GM23338 (cell line): ENCODE data around the gene MAGI1. TPM values are rescaled to one million over a fixed set of nuclear protein-coding genes. Genes with fewer than 3 reads are reported as not detected.

Experiments used
- ATAC-seq: fragments of 200-7000 bp; cut with Tn5 transposase; 3 replicates; pipeline ENCODE4 v1.9.1; 2020
- DNase-seq: peaks from one replicate; pipeline ENCODE4 v3.0.0-alpha.2; 2015; ENCODE audit warnings: low spot score
- H2AFZ ChIP-seq: fragments of 200-600 bp; sonication (generic); 2 replicates; pipeline ENCODE4 v1.8.0; 2016; ENCODE audit warnings: antibody characterized with exemption, mild to moderate bottlenecking, moderate library complexity
- H3F3A ChIP-seq: fragments of 200-600 bp; sonication (generic); replicated peaks from 2 replicates; pipeline ENCODE4 v1.8.0; 2017; ENCODE audit warnings: antibody characterized with exemption, mixed run types, low read depth
- H3K27ac ChIP-seq: fragments of 200-600 bp; sonication (generic); 2 replicates; pipeline ENCODE4 v1.6.1; 2016; ENCODE audit warnings: low read depth
- H3K27me3 ChIP-seq: fragments of 200-600 bp; sonication (generic); 2 replicates; pipeline ENCODE4 v1.8.0; 2016; ENCODE audit warnings: mild to moderate bottlenecking, mixed run types, moderate library complexity; ENCODE audit not compliant: insufficient read depth
- H3K36me3 ChIP-seq: fragments of 200-600 bp; sonication (generic); 2 replicates; pipeline ENCODE4 v1.8.0; 2016; ENCODE audit warnings: mild to moderate bottlenecking; ENCODE audit not compliant: insufficient read depth
- H3K4me1 ChIP-seq: fragments of 200-600 bp; sonication (generic); 2 replicates; pipeline ENCODE4 v1.8.0; 2016; ENCODE audit warnings: mild to moderate bottlenecking, moderate library complexity; ENCODE audit not compliant: insufficient read depth
- H3K4me2 ChIP-seq: fragments of 200-600 bp; sonication (generic); 2 replicates; pipeline ENCODE4 v1.7.1; 2017; ENCODE audit warnings: mixed run types
- H3K4me3 ChIP-seq: fragments of 200-600 bp; sonication (generic); 2 replicates; pipeline ENCODE4 v1.6.1; 2016; ENCODE audit warnings: mixed run types
- H3K79me2 ChIP-seq: fragments of 200-600 bp; sonication (generic); replicated peaks from 2 replicates; pipeline ENCODE4 v1.8.0; 2017; ENCODE audit warnings: mild to moderate bottlenecking; ENCODE audit not compliant: insufficient read depth
- H3K9me2 ChIP-seq: fragments of 200-600 bp; sonication (generic); 2 replicates; pipeline ENCODE4 v1.8.0; 2017; ENCODE audit not compliant: insufficient read depth
- H4K20me1 ChIP-seq: fragments of 200-600 bp; sonication (generic); replicated peaks from 2 replicates; pipeline ENCODE4 v1.8.0; 2017; ENCODE audit warnings: mild to moderate bottlenecking; ENCODE audit not compliant: insufficient read depth
- H3K27ac Mint-ChIP-seq: 2 replicates; pipeline ENCODE4 v1.8.0; 2020; ENCODE audit warnings: inconsistent platforms, mild to moderate bottlenecking, moderate library complexity, mixed read lengths
- H3K27me3 Mint-ChIP-seq: 3 replicates; pipeline ENCODE4 v1.8.0; 2022; ENCODE audit warnings: low read depth, mild to moderate bottlenecking, moderate library complexity, mixed read lengths, inconsistent platforms; ENCODE audit not compliant: insufficient read depth, poor library complexity
- H3K36me3 Mint-ChIP-seq: 3 replicates; pipeline ENCODE4 v1.8.0; 2021; ENCODE audit warnings: low read depth, mild to moderate bottlenecking, inconsistent platforms, moderate library complexity, mixed read lengths
- H3K4me1 Mint-ChIP-seq: 3 replicates; pipeline ENCODE4 v1.8.0; 2020; ENCODE audit warnings: mild to moderate bottlenecking, inconsistent platforms, mixed read lengths
- H3K4me3 Mint-ChIP-seq: 3 replicates; pipeline ENCODE4 v1.8.0; 2021; ENCODE audit warnings: moderate library complexity, mild to moderate bottlenecking, inconsistent platforms, mixed read lengths
- H3K9me3 Mint-ChIP-seq: 3 replicates; pipeline ENCODE4 v1.8.0; 2020; ENCODE audit warnings: moderate library complexity, mild to moderate bottlenecking, inconsistent platforms, mixed read lengths
- CTCF ChIP-seq, 2 experiments: fragments of 200-600 bp in 1 of 2; sonication (generic) in 1 of 2; conservative IDR thresholded peaks; 2 replicates each; pipeline versions ENCODE4 v1.5.1 to v1.6.1; 2016 to 2017; ENCODE audit warnings: antibody characterized with exemption in 2 of 2, low read depth in 2 of 2, mild to moderate bottlenecking in 2 of 2, moderate library complexity in 1 of 2
- EZH2 ChIP-seq: fragments of 200-600 bp; sonication (generic); IDR thresholded peaks from one replicate; pipeline ENCODE4 v1.8.0; 2017; ENCODE audit warnings: antibody characterized with exemption, mild to moderate bottlenecking, low read depth; ENCODE audit not compliant: unreplicated experiment
- JUNB ChIP-seq: IDR thresholded peaks from one replicate; pipeline ENCODE4 v1.6.1; 2016; ENCODE audit warnings: antibody characterized with exemption; ENCODE audit not compliant: unreplicated experiment
- NANOG ChIP-seq: IDR thresholded peaks from 2 replicates; pipeline ENCODE4 v1.6.1; 2016; ENCODE audit warnings: antibody characterized with exemption, borderline replicate concordance
- POLR2AphosphoS5 ChIP-seq: IDR thresholded peaks from 2 replicates; pipeline ENCODE4 v1.6.1; 2016; ENCODE audit warnings: antibody characterized with exemption, low read depth
- STAT1 ChIP-seq: IDR thresholded peaks from one replicate; pipeline ENCODE4 v1.6.1; 2016; ENCODE audit warnings: antibody characterized with exemption; ENCODE audit not compliant: unreplicated experiment
- ZNF331 ChIP-seq: fragments of 250-450 bp; sonication (Bioruptor Pico); IDR thresholded peaks from 2 replicates; pipeline ENCODE4 v1.5.0; 2020; ENCODE audit warnings: low read depth, mild to moderate bottlenecking, moderate library complexity
- polyA plus RNA-seq: library from polyadenylated mRNA; unstranded; fragments of >200 nt; fragmentation: Nextera tagmentation; extraction: Ambion mirVana; gene quantifications from 2 replicates; pipeline ENCODE4 v1.2.1, GENCODE V29; 2016
- total RNA-seq: library from RNA; depleted of rRNA; stranded (reverse); fragments of >200 nt; shearing (Covaris generic); gene quantifications from 2 replicates; pipeline ENCODE4 v1.2.3, GENCODE V29; 2014

The MAGI1 gene
- total and polyA plus RNA-seq, 2 experiments from 2014 or later: 27.4 to 71.2 TPM

- Mint-ChIP-seq H3K27me3 (peaks cover 19% of the 10 kb centered on the region), H3K9me3 (no peaks in the 10 kb centered on the region; the same call in 2 of the 3 replicates), H3K27ac (no peak overlapping the region), H3K4me1 (peaks cover 24% of the 10 kb centered on the region), H3K36me3 (peaks cover 4% of the 10 kb centered on the region; the same call in 1 of the 3 replicates), H3K4me3 (no peak overlapping the region)
- Histone ChIP-seq H2AFZ (no peak overlapping the region), H3F3A (no peaks in the 10 kb centered on the region), H3K79me2 (peaks cover 16% of the 10 kb centered on the region), H3K36me3 (no peaks in the 10 kb centered on the region), H3K4me1 (peaks cover 5% of the 10 kb centered on the region; the same call in 1 of the 2 replicates), H3K27me3 (no peaks in the 10 kb centered on the region), H3K4me3 (no peak overlapping the region), H4K20me1 (no peaks in the 10 kb centered on the region), H3K27ac (no peak overlapping the region), H3K4me2 (no peak overlapping the region), H3K9me2 (no peaks in the 10 kb centered on the region)
- TF ChIP-seq NANOG (no peak), ZNF331 (CRISPR knock-in tag) (no peak), POLR2AphosphoS5 (no peak), CTCF (conservative IDR thresholded peaks at IDR 0.05; ENCODE audit: low read depth in 2 of 2) (no peak), STAT1 (no peak), EZH2 (no peak)
- ATAC-seq (no peak), DNase-seq (no peak)
Observed at GRCh38 chr3:66041116-66041515, 2.4 kb upstream of the MAGI1 start.

- no peaks in the 10 kb centered on the region for H3K27me3 ChIP-seq
- peaks cover 19% of the 10 kb centered on the region for H3K27me3 Mint-ChIP-seq
Observed at GRCh38 chr3:66039590-66039887, 821 bp upstream of the MAGI1 start.

More at GRCh38 chr3:66039590-66039887, 821 bp upstream of the MAGI1 start:
- Mint-ChIP-seq H3K27ac (peak overlapping the region; percentile 76), H3K36me3 (peaks cover 8% of the 10 kb centered on the region; the same call in 1 of the 3 replicates), H3K9me3 (no peaks in the 10 kb centered on the region; the same call in 2 of the 3 replicates), H3K4me1 (peaks cover 39% of the 10 kb centered on the region), H3K4me3 (peak overlapping the region; percentile 96)
- ATAC-seq (peak; percentile 16), DNase-seq (peak; percentile 74)
- Histone ChIP-seq H3F3A (no peaks in the 10 kb centered on the region), H3K79me2 (peaks cover 32% of the 10 kb centered on the region), H3K36me3 (no peaks in the 10 kb centered on the region), H3K4me1 (peaks cover 15% of the 10 kb centered on the region), H3K4me3 (peak overlapping the region; percentile 94), H2AFZ (peak overlapping the region; percentile 91), H3K27ac (peak overlapping the region; percentile 96), H4K20me1 (no peaks in the 10 kb centered on the region), H3K4me2 (peak overlapping the region; percentile 88), H3K9me2 (no peaks in the 10 kb centered on the region)
- TF ChIP-seq JUNB: no peak
- TF ChIP-seq POLR2AphosphoS5: no peak
- no peak for TF ChIP-seq NANOG
- TF ChIP-seq CTCF (conservative IDR thresholded peaks at IDR 0.05; ENCODE audit: low read depth in 2 of 2): no peak
